Urothelium cell line (cell line): Measurements from ENCODE around the gene UBA5.
"Not testable (repeated sequence)": the region's sequence is repeated elsewhere in the genome, so short reads cannot be mapped to it uniquely, and the experiment has no call there.

Source experiments
- DNase-seq: peaks from one replicate; pipeline ENCODE4 v3.0.0; 2011; ENCODE audit warnings: low spot score, mixed read lengths
- FAIRE-seq: peaks from 2 replicates; lab custom pipeline; 2011; peaks lifted over from hg19 to GRCh38; lab: Jason Lieb, UNC

Gene UBA5

GRCh38 chr3:132660052-132660810 lies at the start of gene UBA5:
Gene UBA5, plus strand, starts transcription at chr3:132660329. Its CDS starts 209 bp downstream, at chr3:132660538.
- no peak for FAIRE-seq

GRCh38 chr3:132615301-132615700 lies 44.8 kb upstream of the UBA5 start:
- not testable (repeated sequence) for FAIRE-seq, DNase-seq

More at GRCh38 chr3:132660052-132660810, at the start of gene UBA5:
- peak; percentile 83 for DNase-seq

GRCh38 chr3:132615881-132616280 lies 44.2 kb upstream of the UBA5 start:
- no peak for DNase-seq
- no peak for FAIRE-seq

GRCh38 chr3:132616780-132617179 lies 43.3 kb upstream of the UBA5 start:
- FAIRE-seq (no peak), DNase-seq (no peak)

GRCh38 chr3:132622148-132622547 lies 38.0 kb upstream of the UBA5 start:
- FAIRE-seq (no peak), DNase-seq (no peak)

GRCh38 chr3:132622761-132623160 lies 37.4 kb upstream of the UBA5 start:
- FAIRE-seq = no peak

GRCh38 chr3:132623646-132624045 lies 36.5 kb upstream of the UBA5 start:
- FAIRE-seq (no peak), DNase-seq (no peak)

More at GRCh38 chr3:132622761-132623160, 37.4 kb upstream of the UBA5 start:
- DNase-seq = no peak

GRCh38 chr3:132624790-132625189 lies 35.3 kb upstream of the UBA5 start:
- DNase-seq = no peak
- FAIRE-seq = no peak

GRCh38 chr3:132625613-132626012 lies 34.5 kb upstream of the UBA5 start:
- no peak for DNase-seq

GRCh38 chr3:132626955-132627354 lies 33.2 kb upstream of the UBA5 start:
- no peak for FAIRE-seq
- DNase-seq = no peak

More at GRCh38 chr3:132625613-132626012, 34.5 kb upstream of the UBA5 start:
- no peak for FAIRE-seq

GRCh38 chr3:132628157-132628556 lies 32.0 kb upstream of the UBA5 start:
- DNase-seq (no peak), FAIRE-seq (no peak)

- peak; percentile 7 for DNase-seq
- FAIRE-seq = no peak
Observed at GRCh38 chr3:132629928-132630327, 30.2 kb upstream of the UBA5 start.

GRCh38 chr3:132630612-132631011 lies 29.5 kb upstream of the UBA5 start:
- no peak for FAIRE-seq

GRCh38 chr3:132635052-132635451 lies 25.1 kb upstream of the UBA5 start:
- no peak for FAIRE-seq
- DNase-seq = no peak

More at GRCh38 chr3:132630612-132631011, 29.5 kb upstream of the UBA5 start:
- no peak for DNase-seq

- FAIRE-seq (no peak), DNase-seq (no peak)
Observed at GRCh38 chr3:132637590-132637989, 22.5 kb upstream of the UBA5 start.

GRCh38 chr3:132638706-132639105 lies 21.4 kb upstream of the UBA5 start:
- DNase-seq = no peak
- no peak for FAIRE-seq

- DNase-seq, FAIRE-seq: not testable (repeated sequence)
Observed at GRCh38 chr3:132641427-132641826, 18.7 kb upstream of the UBA5 start.

- no peak for FAIRE-seq
Observed at GRCh38 chr3:132641837-132642538, 18.1 kb upstream of the UBA5 start.

GRCh38 chr3:132642539-132642847 lies 17.6 kb upstream of the UBA5 start:
- FAIRE-seq (no peak), DNase-seq (no peak)

More at GRCh38 chr3:132641837-132642538, 18.1 kb upstream of the UBA5 start:
- DNase-seq = peak; percentile 40

- FAIRE-seq = peak; percentile 23
- DNase-seq = no peak
Observed at GRCh38 chr3:132643366-132643765, 16.8 kb upstream of the UBA5 start.

- FAIRE-seq = no peak
Observed at GRCh38 chr3:132645058-132645457, 15.1 kb upstream of the UBA5 start.

GRCh38 chr3:132650153-132650552 lies 10.0 kb upstream of the UBA5 start:
- no peak for FAIRE-seq

More at GRCh38 chr3:132645058-132645457, 15.1 kb upstream of the UBA5 start:
- DNase-seq = no peak

More at GRCh38 chr3:132650153-132650552, 10.0 kb upstream of the UBA5 start:
- no peak for DNase-seq
